Motor neuron (in vitro differentiated cells): ENCODE results near the gene TMEM54. TPM values are rescaled to one million over a fixed set of nuclear protein-coding genes. Genes with fewer than 3 reads are reported as not detected.
"Not testable (repeated sequence)": the region's sequence is repeated elsewhere in the genome, so short reads cannot be mapped to it uniquely, and the experiment has no call there.

Source experiments
- ATAC-seq, 8 experiments: fragments of 200-7000 bp; cut with Tn5 transposase; replicated peaks in 6 of 8; 2 replicates each; pipeline ENCODE4 v1.8.0; 2021; ENCODE audit warnings: mild to moderate bottlenecking in 8 of 8, moderate library complexity in 8 of 8
- H3K27ac ChIP-seq, 2 donors: fragments of 250-450 bp; sonication (Bioruptor Pico); 2 replicates each; pipeline ENCODE4 v1.9.0; 2021; ENCODE audit warnings: antibody characterized with exemption in 2 of 2, mild to moderate bottlenecking in 2 of 2, moderate library complexity in 1 of 2
- H3K4me1 ChIP-seq, 2 donors: fragments of 250-450 bp; sonication (Bioruptor Pico); replicated peaks in 1 of 2; 2 replicates each; pipeline ENCODE4 v1.6.1; 2021; ENCODE audit warnings: antibody characterized with exemption in 2 of 2, mild to moderate bottlenecking in 2 of 2, moderate library complexity in 1 of 2
- H3K4me3 ChIP-seq, 5 donors: fragments of 250-450 bp; sonication (Bioruptor Pico); 2 replicates each; pipeline ENCODE4 v1.9.0; 2021; ENCODE audit warnings: antibody characterized with exemption in 5 of 5, mild to moderate bottlenecking in 5 of 5, moderate library complexity in 4 of 5
- WGBS, 10 experiments: fragments of 450-650 bp; shearing (Covaris generic); methylation state at CpG; one replicate each; pipeline ENCODE4 v1.0.0; 2022; 5-methylcytosine and 5-hydroxymethylcytosine counted together
- in situ Hi-C, 9 experiments: fragments of 400-800 bp; cut with MboI; loops; one replicate each; pipeline ENCODE4 v1.15.0; 2021; ENCODE audit warnings: low sequenced_read_pairs in 9 of 9, low pct_unique_long_range_greater_than_20kb in 2 of 9; ENCODE audit not compliant: unreplicated experiment in 9 of 9
- total RNA-seq, 8 experiments: library from RNA; unstranded; fragments of 300-600 nt; gene quantifications; 2 replicates each; pipeline versions ENCODE4 v1.2.3 to v1.2.4, GENCODE V29; 2022

The TMEM54 gene
- total RNA-seq, 8 experiments from 2014 or later, result 2.2 to 42.1 (median 8.2) TPM

GRCh38 chr1:32915766-32916706, 14.8 kb upstream of the TMEM54 start:
- no peak for ATAC-seq
- Histone ChIP-seq H3K27ac (no peak overlapping the region), H3K4me3 (no peak overlapping the region), H3K4me1 (peaks cover 12 to 17% of the 10 kb centered on the region in 2 donors)
- in situ Hi-C loops, result no loop called here
- 73 to 97% (median 91%) methylated on average over 6 to 12 of the region's 12 CpGs for WGBS, 10 experiments

- H3K4me1 ChIP-seq, result peaks cover 12 to 13% of the 10 kb centered on the region in 2 donors
- in situ Hi-C loops, result no loop called here
- H3K4me3 ChIP-seq, result no peak overlapping the region
- no peak for ATAC-seq
- WGBS, 10 experiments, result 17 to 100% (median 81%) methylated on average over 2 to 5 of the region's 5 CpGs
- H3K27ac ChIP-seq, result no peak overlapping the region
These were observed 9.1 kb upstream of the TMEM54 start for GRCh38 chr1:32910319-32910718.

- in situ Hi-C loops, result no loop called here
- WGBS, 10 experiments, result 7 to 52% (median 20%) methylated on average over 2 to 4 of the region's 4 CpGs; no CpG with 5 or more reads in 1 of the 10 experiments
- H3K4me1 ChIP-seq, result peaks cover 7 to 8% of the 10 kb centered on the region in 2 donors
- H3K4me3 ChIP-seq, result no peak overlapping the region
- ATAC-seq, result peak in 5 of 8 experiments; percentile 66 to 79 (median 71)
- no peak overlapping the region for H3K27ac ChIP-seq
These were observed 6.2 kb upstream of the TMEM54 start for GRCh38 chr1:32907435-32907834.

- Histone ChIP-seq H3K4me1 (peaks cover 4% of the 10 kb centered on the region in 2 donors), H3K4me3 (no peak overlapping the region), H3K27ac (no peak overlapping the region)
- in situ Hi-C loops, result no loop called here
- WGBS, 10 experiments, result 50 to 100% (median 83%) methylated on average over 1 to 6 of the region's 7 CpGs
- no peak for ATAC-seq
These were observed 5.5 kb upstream of the TMEM54 start for GRCh38 chr1:32906654-32907053.

GRCh38 chr1:32905588-32905987, 4.4 kb upstream of the TMEM54 start:
- H3K4me3 ChIP-seq, ATAC-seq, H3K27ac ChIP-seq, in situ Hi-C loops, H3K4me1 ChIP-seq: not testable (repeated sequence)
- 58 to 95% (median 82%) methylated on average over 2 to 10 of the region's 10 CpGs for WGBS, 10 experiments

GRCh38 chr1:32904797-32905196, 3.6 kb upstream of the TMEM54 start:
- no peak for ATAC-seq
- Histone ChIP-seq H3K4me3 (no peak overlapping the region), H3K27ac (no peak overlapping the region), H3K4me1 (peaks cover 4% of the 10 kb centered on the region in 2 donors)
- in situ Hi-C loops, result no loop called here
- WGBS, 10 experiments, result 44 to 100% (median 83%) methylated on average over 1 to 2 of the region's 2 CpGs; no CpG with 5 or more reads in 3 of the 10 experiments

- 42 to 100% (median 77%) methylated on average over 1 to 3 of the region's 3 CpGs; no CpG with 5 or more reads in 2 of the 10 experiments for WGBS, 10 experiments
- no peak overlapping the region for H3K27ac ChIP-seq
- ATAC-seq, result no peak
- no peak overlapping the region for H3K4me3 ChIP-seq
- in situ Hi-C loops, result no loop called here
- peaks cover 4% of the 10 kb centered on the region in 2 donors for H3K4me1 ChIP-seq
These were observed 3.0 kb upstream of the TMEM54 start for GRCh38 chr1:32903991-32904785.

- H3K27ac ChIP-seq, result no peak overlapping the region
- no peak overlapping the region for H3K4me3 ChIP-seq
- ATAC-seq, result no peak
- 66 to 85% (median 78%) methylated on average over 1 to 6 of the region's 6 CpGs; no CpG with 5 or more reads in 5 of the 10 experiments for WGBS, 10 experiments
- H3K4me1 ChIP-seq, result peaks cover 4% of the 10 kb centered on the region in 2 donors
- in situ Hi-C loops, result no loop called here
These were observed 1.3 kb upstream of the TMEM54 start for GRCh38 chr1:32902535-32902920.

- ATAC-seq, result peak in 1 of 8 experiments; percentile 8
- peaks cover under 1% of the 10 kb centered on the region in 2 donors for H3K4me1 ChIP-seq
- 12 to 90% (median 44%) methylated on average over 2 to 17 of the region's 24 CpGs; no CpG with 5 or more reads in 3 of the 10 experiments for WGBS, 10 experiments
- peak overlapping the region; percentile 37 to 56 (median 42) for H3K4me3 ChIP-seq
- in situ Hi-C loops, result no loop called here
- no peak overlapping the region for H3K27ac ChIP-seq
These were observed 790 bp upstream of the TMEM54 start for GRCh38 chr1:32901823-32902534.

- H3K27ac ChIP-seq, result no peak overlapping the region
- WGBS, 10 experiments, result 18 to 50% (median 30%) methylated on average over 2 to 18 of the region's 22 CpGs; no CpG with 5 or more reads in 4 of the 10 experiments
- no peaks in the 10 kb centered on the region for H3K4me1 ChIP-seq
- H3K4me3 ChIP-seq, result peak overlapping the region; percentile 37 to 56 (median 42)
- peak in 5 of 8 experiments; percentile 2 to 15 (median 9) for ATAC-seq
- in situ Hi-C loops, result no loop called here
These were observed 726 bp downstream of the TMEM54 start for GRCh38 chr1:32900371-32900955.

GRCh38 chr1:32899586-32900296, 1.4 kb downstream of the TMEM54 start:
- in situ Hi-C loops, result no loop called here
- H3K4me1 ChIP-seq, result peaks cover 4 to 6% of the 10 kb centered on the region in 2 donors
- H3K27ac ChIP-seq, result no peak overlapping the region
- WGBS, 10 experiments, result 0 to 70% (median 51%) methylated on average over 1 to 4 of the region's 7 CpGs; no CpG with 5 or more reads in 3 of the 10 experiments
- ATAC-seq, result no peak
- H3K4me3 ChIP-seq, result no peak overlapping the region

GRCh38 chr1:32898958-32899357, 2.2 kb downstream of the TMEM54 start:
- in situ Hi-C loops, result no loop called here
- WGBS, 10 experiments, result 93 to 100% (median 95%) methylated on average over 1 to 3 of the region's 3 CpGs; no CpG with 5 or more reads in 6 of the 10 experiments

More at GRCh38 chr1:32898958-32899357, 2.2 kb downstream of the TMEM54 start:
- Histone ChIP-seq H3K27ac (no peak overlapping the region), H3K4me3 (no peak overlapping the region), H3K4me1 (peaks cover 12 to 14% of the 10 kb centered on the region in 2 donors)
- no peak for ATAC-seq
